Endothelial cell of umbilical vein (primary cell): ENCODE measurements around the gene RGS4. TPM values are rescaled to one million over a fixed set of nuclear protein-coding genes. Genes with fewer than 3 reads are reported as not detected.

Experiments
- BruUV-seq: library from RNA; stranded (reverse); fragments of 400-500 nt; replicated peaks from 2 replicates; lab custom pipeline; 2021; lab: Mats Ljungman, UMichigan
- CTCF ChIA-PET: fragments of 300-600, 350-600 bp; sonication (Branson Sonifier 250); formaldehyde crosslinking; loops from one replicate; lab custom pipeline; 2021; ENCODE audit warnings: antibody characterized with exemption, inconsistent platforms; lab: Charles Lee
- POLR2A ChIA-PET: fragments of 300-600, 350-600 bp; sonication (Branson Sonifier 250); formaldehyde crosslinking; loops from one replicate; lab custom pipeline; 2021; ENCODE audit warnings: antibody characterized with exemption, inconsistent platforms; lab: Charles Lee
- DNase-seq: peaks from one replicate; pipeline ENCODE4 v3.0.0-alpha.2; 2011; ENCODE audit warnings: low read depth, low spot score
- FAIRE-seq: peaks from 2 replicates; lab custom pipeline; 2011; peaks lifted over from hg19 to GRCh38; lab: Jason Lieb, UNC
- H2AFZ ChIP-seq: 2 replicates; pipeline ENCODE4 v1.6.0; 2012; ENCODE audit warnings: low read depth, low read length, control low read depth, inconsistent platforms
- H3K27ac ChIP-seq: 2 replicates; pipeline ENCODE4 v1.5.1; 2011; ENCODE audit warnings: low read depth, mild to moderate bottlenecking, control low read depth, low read length, moderate library complexity; ENCODE audit not compliant: insufficient read depth
- H3K27me3 ChIP-seq, 2 experiments: 2 replicates each; pipeline versions ENCODE4 v1.6.0 to v1.6.1; 2011; ENCODE audit warnings: low read length in 2 of 2, mixed read lengths in 1 of 2; ENCODE audit not compliant: control insufficient read depth in 2 of 2, insufficient read depth in 2 of 2
- H3K36me3 ChIP-seq, 2 experiments: 2 replicates in 1 of 2; 3 replicates in 1 of 2; pipeline ENCODE4 v1.5.1; 2011; ENCODE audit warnings: low read length in 2 of 2, mild to moderate bottlenecking in 1 of 2, moderate library complexity in 1 of 2; ENCODE audit not compliant: control insufficient read depth in 2 of 2, insufficient read depth in 2 of 2; ENCODE audit errors: extremely low read depth in 1 of 2
- H3K4me1 ChIP-seq: 3 replicates; pipeline ENCODE4 v1.5.1; 2011; ENCODE audit warnings: mild to moderate bottlenecking, low read length; ENCODE audit not compliant: control insufficient read depth, insufficient read depth; ENCODE audit errors: extremely low read depth
- H3K4me2 ChIP-seq: 2 replicates; pipeline ENCODE4 v1.6.1; 2011; ENCODE audit warnings: low read length, control low read depth, mixed read lengths; ENCODE audit not compliant: insufficient read depth
- H3K4me3 ChIP-seq, 3 experiments: fragments of 200-600 bp in 1 of 3; sonication (generic), shearing (Covaris generic) in 1 of 3; replicated peaks in 1 of 3; 2 replicates each; pipeline ENCODE4 v1.5.1; 2011 to 2016; ENCODE audit warnings: control low read depth in 3 of 3, low read length in 3 of 3, mild to moderate bottlenecking in 2 of 3, inconsistent platforms in 1 of 3, low read depth in 1 of 3, moderate library complexity in 1 of 3; ENCODE audit not compliant: insufficient read depth in 1 of 3
- H3K79me2 ChIP-seq: 2 replicates; pipeline ENCODE4 v1.6.0; 2012; ENCODE audit warnings: low read length, inconsistent platforms; ENCODE audit not compliant: control insufficient read depth, insufficient read depth
- H3K9ac ChIP-seq: replicated peaks from 2 replicates; pipeline ENCODE3; 2011; ENCODE audit warnings: low read length, control low read depth; ENCODE audit not compliant: insufficient read depth; ENCODE audit errors: extremely low read depth
- H3K9me1 ChIP-seq: replicated peaks from 3 replicates; pipeline ENCODE4 v1.6.0; 2011; ENCODE audit warnings: mild to moderate bottlenecking, low read length; ENCODE audit not compliant: control insufficient read depth, insufficient read depth; ENCODE audit errors: extremely low read depth
- H3K9me3 ChIP-seq: replicated peaks from 2 replicates; pipeline ENCODE4 v1.5.1; 2012; ENCODE audit warnings: low read length, inconsistent platforms; ENCODE audit not compliant: control insufficient read depth, insufficient read depth
- H4K20me1 ChIP-seq: replicated peaks from 2 replicates; pipeline ENCODE3; 2011; ENCODE audit warnings: mild to moderate bottlenecking, low read length; ENCODE audit not compliant: control insufficient read depth, insufficient read depth; ENCODE audit errors: extremely low read depth
- CTCF ChIP-seq, 2 donors: IDR thresholded peaks; 1 replicate in 1 of 2; 2 replicates in 1 of 2; pipeline ENCODE4 v1.5.1; 2011; ENCODE audit warnings: low read length in 2 of 2, mild to moderate bottlenecking in 2 of 2, moderate library complexity in 2 of 2, control low read depth in 1 of 2, inconsistent platforms in 1 of 2, low read depth in 1 of 2; ENCODE audit not compliant: insufficient read depth in 1 of 2; ENCODE audit errors: extremely low read depth in 1 of 2
- EZH2 ChIP-seq: IDR thresholded peaks from 2 replicates; pipeline ENCODE4 v1.6.1; 2012; ENCODE audit warnings: borderline replicate concordance, low read depth, mild to moderate bottlenecking, moderate library complexity, low read length, inconsistent platforms; ENCODE audit not compliant: severe bottlenecking
- FOS ChIP-seq: IDR thresholded peaks from 2 replicates; pipeline ENCODE4 v1.6.1; 2011; ENCODE audit warnings: mild to moderate bottlenecking, low read length, moderate library complexity, borderline replicate concordance; ENCODE audit not compliant: insufficient read depth
- GATA2 ChIP-seq: IDR thresholded peaks from 2 replicates; pipeline ENCODE4 v1.7.0; 2011; ENCODE audit warnings: low read depth, mild to moderate bottlenecking, moderate library complexity, mixed read lengths, low read length; ENCODE audit not compliant: insufficient read length, insufficient read depth
- JUN ChIP-seq: IDR thresholded peaks from 2 replicates; pipeline ENCODE4 v1.6.1; 2011; ENCODE audit warnings: borderline replicate concordance, low read depth; ENCODE audit not compliant: insufficient read length, insufficient read depth
- MYC ChIP-seq: IDR thresholded peaks from one replicate; pipeline ENCODE4 v1.6.1; 2011; ENCODE audit warnings: mild to moderate bottlenecking, low read depth, low read length
- POLR2A ChIP-seq: IDR thresholded peaks from 2 replicates; pipeline ENCODE4 v1.6.1; 2012; ENCODE audit warnings: low read depth, mild to moderate bottlenecking, control low read depth, low read length
- POLR2AphosphoS5 ChIP-seq: IDR thresholded peaks from 2 replicates; pipeline ENCODE4 v1.6.1; 2012; ENCODE audit warnings: low read depth, mild to moderate bottlenecking, control low read depth, low read length, moderate library complexity; ENCODE audit not compliant: insufficient read depth
- dilution Hi-C: fragments of 300-500 bp; cut with MboI; formaldehyde crosslinking; loops from one replicate; pipeline ENCODE4 v1.15.0; 2019; ENCODE audit warnings: low sequenced_read_pairs; ENCODE audit not compliant: extremely low pct_ligation_motif_present
- intact Hi-C: fragments of 100-400 bp; cut with micrococcal nuclease; formaldehyde crosslinking; loops from one replicate; pipeline ENCODE4 v1.10.0; 2022
- polyA plus RNA-seq, 4 experiments: library from polyadenylated mRNA; depleted of rRNA in 3 of 4; stranded (reverse) in 3 of 4; unstranded in 1 of 4; fragments of >200 nt; gene quantifications; 2 replicates each; pipeline versions ENCODE4 v1.2.1 to v1.2.3, GENCODE V29; 2011 to 2012; ENCODE audit warnings: missing spikeins in 1 of 4
- total RNA-seq: library from RNA; stranded (reverse); gene quantifications from 2 replicates; pipeline ENCODE4 v1.2.3, GENCODE V29; 2021
- TF ChIP-seq, protein P1 (sequence below): IDR thresholded peaks from 2 replicates; pipeline ENCODE4 v1.6.1; 2011; ENCODE audit not compliant: insufficient read depth, insufficient read length

Gene RGS4
- total and polyA plus RNA-seq, 2 donors (not counting 3 experiments of a cell fraction or from before 2014, with no cell fraction given): 14.6 to 59.3 TPM

DNA sequence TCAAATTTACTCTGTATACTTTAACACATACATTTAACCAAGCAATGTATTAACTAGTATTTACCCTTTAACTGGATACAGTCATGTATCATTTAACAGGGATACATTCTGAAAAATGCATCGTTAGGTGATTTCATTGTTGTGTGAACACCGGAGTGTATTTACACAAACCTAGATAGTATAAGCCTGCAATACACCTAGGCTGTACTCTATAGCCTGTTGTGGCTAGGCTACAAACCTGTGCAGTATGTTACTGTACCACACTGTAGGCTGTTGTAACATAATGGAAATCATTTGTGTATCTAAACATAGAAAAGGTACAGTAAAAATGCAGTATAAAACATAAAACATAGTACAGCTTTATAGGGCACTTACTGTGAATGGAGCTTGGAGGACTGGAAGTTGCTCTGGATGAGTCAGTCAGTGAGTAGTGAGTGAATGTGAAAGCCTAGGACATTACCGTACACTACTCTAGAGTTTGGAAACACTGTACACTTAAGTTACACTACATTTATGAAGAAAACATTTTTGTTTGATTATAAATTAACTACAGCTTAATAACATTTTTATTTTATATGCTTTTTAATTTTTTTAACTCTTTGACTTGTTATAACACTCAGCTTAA is 21.3 kb downstream of the RGS4 start:
- no peaks in the 10 kb centered on the region for H3K79me2 ChIP-seq
- H3K36me3 ChIP-seq: no peaks in the 10 kb centered on the region
- DNase-seq (peak; percentile 27), FAIRE-seq (peak; percentile 74)
- dilution Hi-C loops: no loop called here
- H3K27ac ChIP-seq: no peak overlapping the region
- no peaks in the 10 kb centered on the region for H3K27me3 ChIP-seq
- TF ChIP-seq JUN: no peak
- no peak for TF ChIP-seq POLR2AphosphoS5
- peak; percentile 65 for TF ChIP-seq FOS
- POLR2A ChIA-PET: no interaction called here
- BruUV-seq: no TSS peak
- no peaks in the 10 kb centered on the region for H3K9me1 ChIP-seq
- H4K20me1 ChIP-seq: no peaks in the 10 kb centered on the region
- H3K9me3 ChIP-seq: no peaks in the 10 kb centered on the region
- H2AFZ ChIP-seq: peak overlapping the region; percentile 46
- intact Hi-C loops: no loop called here
- CTCF ChIA-PET: interaction anchor here (0.9 to 1.6 kb wide), 6 partner anchors 12 to 242 kb away, joined by 3 to 8 read pairs (median 4); no protein-coding TSS in a partner anchor
- H3K4me1 ChIP-seq: peaks cover 10% of the 10 kb centered on the region
- H3K9ac ChIP-seq: no peak overlapping the region
- H3K4me3 ChIP-seq: no peak overlapping the region
- H3K4me2 ChIP-seq: no peak overlapping the region

GRCh38 chr1:163093169-163093568 is 24.0 kb downstream of the RGS4 start:
- ChIA-PET POLR2A (no interaction called here), CTCF (no interaction called here)
- no peak for FAIRE-seq
- H3K9me1 ChIP-seq: no peaks in the 10 kb centered on the region
- no peak overlapping the region for H3K4me2 ChIP-seq
- dilution Hi-C loops (no loop called here), intact Hi-C loops (no loop called here)
- H3K79me2 ChIP-seq: no peaks in the 10 kb centered on the region
- no peaks in the 10 kb centered on the region for H3K4me1 ChIP-seq
- H4K20me1 ChIP-seq: no peaks in the 10 kb centered on the region
- no peak overlapping the region for H3K4me3 ChIP-seq
- H2AFZ ChIP-seq: no peak overlapping the region
- no peaks in the 10 kb centered on the region for H3K27me3 ChIP-seq
- H3K36me3 ChIP-seq: no peaks in the 10 kb centered on the region
- TF ChIP-seq CTCF (IDR thresholded peaks at IDR 0.05; ENCODE audit: extremely low read depth in 1 of 2, insufficient read depth in 1 of 2, low read depth in 1 of 2, low read length in 2 of 2) (no peak), EZH2 (no peak), FOS (no peak), JUN (no peak), MYC (no peak), POLR2A (no peak), GATA2 (no peak), POLR2AphosphoS5 (no peak)
- TF ChIP-seq, protein P1, sequence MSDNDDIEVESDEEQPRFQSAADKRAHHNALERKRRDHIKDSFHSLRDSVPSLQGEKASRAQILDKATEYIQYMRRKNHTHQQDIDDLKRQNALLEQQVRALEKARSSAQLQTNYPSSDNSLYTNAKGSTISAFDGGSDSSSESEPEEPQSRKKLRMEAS: no peak
- H3K27ac ChIP-seq: no peak overlapping the region
- no TSS peak for BruUV-seq
- no peak overlapping the region for H3K9ac ChIP-seq
- no peaks in the 10 kb centered on the region for H3K9me3 ChIP-seq
- no peak for DNase-seq
